Kidney (tissue), 14 donors: ENCODE results near the gene PHF21B. TPM values are rescaled to one million over a fixed set of nuclear protein-coding genes. Genes with fewer than 3 reads are reported as not detected.

Experiments used
- DNase-seq, 5 donors: peaks; one replicate each; pipeline ENCODE4 v3.0.0-alpha.2; 2013 to 2020
- FAIRE-seq: peaks from 2 replicates; lab custom pipeline; 2012; peaks lifted over from hg19 to GRCh38; lab: Jason Lieb, UNC
- H3K27ac ChIP-seq, 2 donors: one replicate each; pipeline ENCODE4 v1.7.0; 2013; ENCODE audit warnings: low read depth in 2 of 2, low read length in 2 of 2, inconsistent platforms in 1 of 2
- H3K27me3 ChIP-seq: one replicate; pipeline ENCODE4 v1.7.1; 2013; ENCODE audit warnings: low read length, inconsistent platforms; ENCODE audit not compliant: control insufficient read depth, insufficient read depth
- H3K36me3 ChIP-seq, 3 donors: one replicate each; pipeline versions ENCODE4 v1.7.0 to v1.7.1; 2013; ENCODE audit warnings: low read length in 3 of 3, control low read depth in 1 of 3, inconsistent platforms in 1 of 3; ENCODE audit not compliant: insufficient read depth in 3 of 3, control insufficient read depth in 2 of 3
- H3K4me1 ChIP-seq, 3 donors: one replicate each; pipeline versions ENCODE4 v1.7.0 to v1.7.1; 2013; ENCODE audit warnings: low read length in 3 of 3, inconsistent platforms in 1 of 3, low read depth in 1 of 3; ENCODE audit not compliant: control insufficient read depth in 2 of 3, insufficient read depth in 2 of 3
- H3K4me3 ChIP-seq, 3 donors: one replicate each; pipeline versions ENCODE4 v1.7.0 to v1.8.1; 2013; ENCODE audit warnings: low read length in 3 of 3, control low read depth in 1 of 3, inconsistent platforms in 1 of 3
- H3K9ac ChIP-seq, 3 donors: one replicate each; pipeline versions ENCODE4 v1.7.0 to v1.7.1; 2013; ENCODE audit warnings: low read length in 3 of 3, control low read depth in 1 of 3, inconsistent platforms in 1 of 3
- H3K9me3 ChIP-seq, 3 donors: one replicate each; pipeline versions ENCODE4 v1.7.0 to v1.7.1; 2013; ENCODE audit warnings: low read length in 3 of 3, control low read depth in 1 of 3, inconsistent platforms in 1 of 3; ENCODE audit not compliant: control insufficient read depth in 2 of 3, insufficient read depth in 1 of 3
- intact Hi-C: fragments of 100-400 bp; cut with DNase I; formaldehyde crosslinking; loops from one replicate; pipeline ENCODE4 v1.11.1; 2022
- polyA plus RNA-seq: library from polyadenylated mRNA; stranded (reverse); fragments of 350-450 nt; fragmentation: Illumina TruSeq; extraction: RNeasy Lipid Tissue Mini Kit (QIAGEN cat#74804); gene quantifications from one replicate; pipeline ENCODE4 v1.2.3, GENCODE V29; 2014; ENCODE audit warnings: low read depth, low replicate concordance; ENCODE audit not compliant: insufficient read depth
- total RNA-seq: library from RNA; stranded (reverse); fragmentation: NEBNext Ultra II Directional; extraction: Animal tissue kit (Norgen Biotek cat#: 25700); gene quantifications from one replicate; pipeline ENCODE4 v1.2.1, GENCODE V29; 2021
- TF ChIP-seq, protein P1 (sequence below): IDR thresholded peaks from 3 replicates; pipeline ENCODE4 v1.5.1; 2012; ENCODE audit warnings: mild to moderate bottlenecking, moderate library complexity, borderline replicate concordance; ENCODE audit not compliant: insufficient read depth; ENCODE audit errors: extremely low read depth
- donor health status: control.
- donor health status: control.
- donor health status: control.
- donor health status: control.
- donor health status: control.
- donor health status: DM: yes; HTN: yes; CAD: no.
- donor health status: Normal renal cell carcinoma (clear cell type).

The PHF21B gene
- total and polyA plus RNA-seq, 2 donors from 2014 or later = 1.1 to 2.8 TPM

DNA sequence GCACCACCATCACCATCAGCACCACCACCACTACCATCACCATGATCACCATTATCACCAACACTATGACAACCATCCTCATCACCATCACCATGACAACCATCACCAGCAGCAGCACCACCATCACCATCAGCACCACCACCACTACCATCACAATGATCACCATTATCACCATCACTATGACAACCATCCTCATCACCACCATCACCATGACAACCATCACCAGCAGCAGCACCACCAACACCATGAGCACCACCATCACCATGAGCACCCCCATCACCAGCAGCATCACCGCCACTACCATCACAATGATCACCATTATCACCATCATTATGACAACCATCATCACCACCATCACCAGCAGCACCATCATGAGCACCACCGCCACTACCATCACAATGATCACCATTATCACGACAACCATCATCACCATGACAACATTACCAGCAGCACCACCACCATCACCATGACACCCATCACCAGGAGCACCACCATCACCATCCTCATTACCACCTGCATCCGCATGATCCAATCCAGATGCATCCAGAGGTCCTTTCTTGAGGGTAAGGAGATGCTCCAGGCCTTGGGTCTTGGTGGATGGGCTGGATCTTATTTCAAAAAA, 23.8 kb downstream of the PHF21B start:
- intact Hi-C loops = no loop called here
- no peaks in the 10 kb centered on the region for H3K27me3 ChIP-seq
- H3K4me1 ChIP-seq = no peaks in the 10 kb centered on the region
- no peak overlapping the region for H3K27ac ChIP-seq
- H3K4me3 ChIP-seq = no peak overlapping the region
- TF ChIP-seq, protein P1, sequence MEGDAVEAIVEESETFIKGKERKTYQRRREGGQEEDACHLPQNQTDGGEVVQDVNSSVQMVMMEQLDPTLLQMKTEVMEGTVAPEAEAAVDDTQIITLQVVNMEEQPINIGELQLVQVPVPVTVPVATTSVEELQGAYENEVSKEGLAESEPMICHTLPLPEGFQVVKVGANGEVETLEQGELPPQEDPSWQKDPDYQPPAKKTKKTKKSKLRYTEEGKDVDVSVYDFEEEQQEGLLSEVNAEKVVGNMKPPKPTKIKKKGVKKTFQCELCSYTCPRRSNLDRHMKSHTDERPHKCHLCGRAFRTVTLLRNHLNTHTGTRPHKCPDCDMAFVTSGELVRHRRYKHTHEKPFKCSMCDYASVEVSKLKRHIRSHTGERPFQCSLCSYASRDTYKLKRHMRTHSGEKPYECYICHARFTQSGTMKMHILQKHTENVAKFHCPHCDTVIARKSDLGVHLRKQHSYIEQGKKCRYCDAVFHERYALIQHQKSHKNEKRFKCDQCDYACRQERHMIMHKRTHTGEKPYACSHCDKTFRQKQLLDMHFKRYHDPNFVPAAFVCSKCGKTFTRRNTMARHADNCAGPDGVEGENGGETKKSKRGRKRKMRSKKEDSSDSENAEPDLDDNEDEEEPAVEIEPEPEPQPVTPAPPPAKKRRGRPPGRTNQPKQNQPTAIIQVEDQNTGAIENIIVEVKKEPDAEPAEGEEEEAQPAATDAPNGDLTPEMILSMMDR = no peak
- H3K36me3 ChIP-seq = no peaks in the 10 kb centered on the region
- no peaks in the 10 kb centered on the region for H3K9me3 ChIP-seq
- FAIRE-seq (no peak), DNase-seq (no peak)
- no peak overlapping the region for H3K9ac ChIP-seq

DNA sequence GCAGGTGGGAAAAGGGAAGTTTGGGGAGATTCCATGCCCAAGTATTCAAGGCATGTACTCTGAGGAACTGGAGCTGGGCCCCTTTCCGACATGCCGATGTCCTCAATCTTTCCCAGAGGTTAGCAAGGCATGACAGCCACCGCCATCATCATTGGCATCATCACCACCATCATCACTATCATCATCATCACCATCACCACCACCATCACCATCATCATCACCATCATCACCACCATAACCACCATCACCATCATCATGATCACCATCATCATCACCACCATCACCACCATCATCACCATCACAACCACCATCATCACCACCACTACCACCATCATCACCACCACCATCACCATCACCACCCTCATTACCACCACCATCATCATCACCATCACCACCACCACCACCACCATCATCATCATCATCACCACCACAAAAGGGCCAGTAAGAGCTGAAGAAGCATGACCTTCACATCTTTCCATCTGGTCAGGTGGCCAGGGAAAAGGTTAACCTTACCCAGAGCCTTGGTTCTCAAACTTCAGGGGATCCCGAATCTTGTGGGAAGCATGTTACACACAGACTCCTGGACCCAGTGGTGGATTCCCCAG, 25.8 kb downstream of the PHF21B start:
- Histone ChIP-seq H3K4me3 (no peak overlapping the region), H3K9me3 (no peaks in the 10 kb centered on the region), H3K4me1 (no peaks in the 10 kb centered on the region), H3K9ac (no peak overlapping the region), H3K27ac (no peak overlapping the region), H3K27me3 (no peaks in the 10 kb centered on the region), H3K36me3 (no peaks in the 10 kb centered on the region)
- DNase-seq = no peak
- FAIRE-seq = no peak
- TF ChIP-seq, protein P1 = no peak
- intact Hi-C loops = no loop called here

DNA sequence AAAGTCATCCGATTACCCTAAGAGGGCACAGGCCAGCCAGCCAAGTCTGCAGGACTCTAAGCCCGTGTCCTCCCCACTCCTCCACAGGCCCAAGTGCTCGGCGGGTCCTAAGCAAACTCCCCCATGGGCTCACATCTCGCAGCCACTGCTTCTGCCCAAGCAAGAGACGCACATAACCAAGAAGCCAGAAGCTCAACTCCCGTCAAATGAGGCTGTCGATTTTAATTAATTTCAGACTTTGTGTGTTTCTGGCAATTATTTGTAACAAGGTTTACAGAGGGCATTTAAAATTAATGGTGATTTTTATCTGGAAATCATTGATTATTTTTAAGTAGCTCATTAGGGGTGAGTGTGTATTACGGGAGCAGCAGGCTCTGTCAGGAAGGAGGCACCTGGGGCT, 27.4 kb downstream of the PHF21B start:
- intact Hi-C loops = no loop called here
- no peaks in the 10 kb centered on the region for H3K9me3 ChIP-seq
- no peaks in the 10 kb centered on the region for H3K36me3 ChIP-seq
- DNase-seq (no peak), FAIRE-seq (no peak)
- no peak overlapping the region for H3K4me3 ChIP-seq
- no peaks in the 10 kb centered on the region for H3K4me1 ChIP-seq
- H3K27me3 ChIP-seq = no peaks in the 10 kb centered on the region
- H3K9ac ChIP-seq = no peak overlapping the region
- H3K27ac ChIP-seq = no peak overlapping the region
- TF ChIP-seq, protein P1 = no peak

DNA sequence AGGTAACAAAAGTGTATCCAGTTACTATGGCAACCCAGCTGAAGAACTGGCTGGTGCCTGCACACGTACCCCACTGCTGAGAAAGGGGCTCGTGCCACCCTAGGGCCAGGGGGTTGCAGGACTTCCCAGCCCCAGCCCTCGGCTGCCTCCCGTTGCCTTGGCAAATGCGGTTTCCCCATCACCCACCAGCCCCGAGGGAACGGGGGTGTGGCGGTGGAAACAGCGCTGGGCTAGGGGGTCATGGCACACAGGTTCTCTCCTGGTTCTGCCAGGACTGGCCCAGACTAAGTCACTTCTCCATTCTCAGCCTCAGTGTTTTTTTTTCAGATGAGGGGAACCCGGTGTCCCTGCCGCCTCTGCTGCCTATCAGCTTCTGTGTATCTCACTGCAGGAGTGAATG, 27.9 kb downstream of the PHF21B start:
- no peaks in the 10 kb centered on the region for H3K27me3 ChIP-seq
- DNase-seq = no peak
- H3K27ac ChIP-seq = no peak overlapping the region
- no peak overlapping the region for H3K4me3 ChIP-seq
- H3K9me3 ChIP-seq = no peaks in the 10 kb centered on the region
- FAIRE-seq = no peak
- TF ChIP-seq, protein P1 = no peak
- no peak overlapping the region for H3K9ac ChIP-seq
- H3K4me1 ChIP-seq = no peaks in the 10 kb centered on the region
- intact Hi-C loops = no loop called here
- no peaks in the 10 kb centered on the region for H3K36me3 ChIP-seq
